HG03066 (cell line): ENCODE results near the gene ASCL2.
"Not testable (repeated sequence)": the region's sequence is repeated elsewhere in the genome, so short reads cannot be mapped to it uniquely, and the experiment has no call there.

ENCODE experiments used
- ATAC-seq: cut with Tn5 transposase; IDR thresholded peaks from one replicate; pipeline ENCODE4 v1.9.1; 2021; ENCODE audit warnings: low read depth; ENCODE audit not compliant: unreplicated experiment

The ASCL2 gene

GRCh38 chr11:2298795-2299761 lies 28.7 kb upstream of the ASCL2 start:
- no peak for ATAC-seq

- ATAC-seq: no peak
Observed at GRCh38 chr11:2298131-2298794, 27.9 kb upstream of the ASCL2 start.

- no peak for ATAC-seq
Observed at GRCh38 chr11:2297623-2298030, 27.2 kb upstream of the ASCL2 start.

GRCh38 chr11:2296913-2297622 lies 26.7 kb upstream of the ASCL2 start:
- ATAC-seq: no peak

GRCh38 chr11:2295971-2296912 lies 25.9 kb upstream of the ASCL2 start:
- ATAC-seq: no peak

GRCh38 chr11:2294926-2295290 lies 24.5 kb upstream of the ASCL2 start:
- ATAC-seq: no peak

- no peak for ATAC-seq
Observed at GRCh38 chr11:2293984-2294925, 23.9 kb upstream of the ASCL2 start.

- ATAC-seq: no peak
Observed at GRCh38 chr11:2293531-2293971, 23.2 kb upstream of the ASCL2 start.

GRCh38 chr11:2290351-2290841 lies 20.0 kb upstream of the ASCL2 start:
- ATAC-seq: no peak

GRCh38 chr11:2289859-2290258 lies 19.5 kb upstream of the ASCL2 start:
- ATAC-seq: no peak

- no peak for ATAC-seq
Observed at GRCh38 chr11:2289350-2289749, 19.0 kb upstream of the ASCL2 start.

GRCh38 chr11:2287091-2287490 lies 16.7 kb upstream of the ASCL2 start:
- no peak for ATAC-seq

- not testable (repeated sequence) for ATAC-seq
Observed at GRCh38 chr11:2286350-2286749, 16.0 kb upstream of the ASCL2 start.

GRCh38 chr11:2280208-2280607 lies 9.8 kb upstream of the ASCL2 start:
- ATAC-seq: no peak

GRCh38 chr11:2277933-2278523 lies 7.6 kb upstream of the ASCL2 start:
- no peak for ATAC-seq

GRCh38 chr11:2277008-2277346 lies 6.6 kb upstream of the ASCL2 start:
- ATAC-seq: no peak

GRCh38 chr11:2276280-2277007 lies 6.1 kb upstream of the ASCL2 start:
- no peak for ATAC-seq
